ENCODE data around the gene BRCA2.
"Not testable (repeated sequence)": the region's sequence is repeated elsewhere in the genome, so short reads cannot be mapped to it uniquely, and the experiment has no call there.

Gene BRCA2

GRCh38 chr13:32314271-32315237 lies 754 bp upstream of the BRCA2 start:
- peak; percentile 23 to 37 for DNase-seq

- no peak for DNase-seq
Measured at GRCh38 chr13:32316028-32316339, 676 bp downstream of the BRCA2 start.

- DNase-seq, result no peak
Measured at GRCh38 chr13:32316501-32316900, 1.2 kb downstream of the BRCA2 start.

GRCh38 chr13:32317716-32318465 lies 2.6 kb downstream of the BRCA2 start:
- DNase-seq, result no peak

GRCh38 chr13:32320528-32320927 lies 5.2 kb downstream of the BRCA2 start:
- no peak for DNase-seq

GRCh38 chr13:32323912-32324311 lies 8.6 kb downstream of the BRCA2 start:
- no peak for DNase-seq

- DNase-seq, result no peak
Measured at GRCh38 chr13:32330441-32330840, 15.1 kb downstream of the BRCA2 start.

- DNase-seq, result no peak
Measured at GRCh38 chr13:32334671-32335070, 19.4 kb downstream of the BRCA2 start.

GRCh38 chr13:32340914-32341313 lies 25.6 kb downstream of the BRCA2 start:
- DNase-seq, result no peak

GRCh38 chr13:32347651-32348050 lies 32.3 kb downstream of the BRCA2 start:
- no peak for DNase-seq

- DNase-seq, result not testable (repeated sequence)
Measured at GRCh38 chr13:32350839-32351441, 35.6 kb downstream of the BRCA2 start.

- DNase-seq, result no peak
Measured at GRCh38 chr13:32354040-32354439, 38.7 kb downstream of the BRCA2 start.

- not testable (repeated sequence) for DNase-seq
Measured at GRCh38 chr13:32355935-32356334, 40.6 kb downstream of the BRCA2 start.

- no peak for DNase-seq
Measured at GRCh38 chr13:32362574-32362973, 47.3 kb downstream of the BRCA2 start.

- DNase-seq, result no peak
Measured at GRCh38 chr13:32370805-32371204, 55.5 kb downstream of the BRCA2 start.

GRCh38 chr13:32376642-32377415 lies 61.5 kb downstream of the BRCA2 start:
- no peak for DNase-seq

GRCh38 chr13:32378012-32378411 lies 62.7 kb downstream of the BRCA2 start:
- no peak for DNase-seq

- DNase-seq, result peak in 1 of 2 experiments; percentile 2
Measured at GRCh38 chr13:32381539-32381938, 66.2 kb downstream of the BRCA2 start.

GRCh38 chr13:32383836-32384618 lies 68.7 kb downstream of the BRCA2 start:
- DNase-seq, result no peak

GRCh38 chr13:32384702-32385101 lies 69.4 kb downstream of the BRCA2 start:
- DNase-seq, result no peak

- no peak for DNase-seq
Measured at GRCh38 chr13:32385410-32385809, 70.1 kb downstream of the BRCA2 start.

- DNase-seq, result no peak
Measured at GRCh38 chr13:32390048-32390447, 74.7 kb downstream of the BRCA2 start.
